Lower lobe of right lung (tissue), 2 donors: ENCODE results near the gene UBA52. TPM values are rescaled to one million over a fixed set of nuclear protein-coding genes. Genes with fewer than 3 reads are reported as not detected.

Experiments
- ATAC-seq, 2 donors: fragments of 200-7000 bp; cut with Tn5 transposase; one replicate each; pipeline ENCODE4 v1.9.1; 2020 to 2022; ENCODE audit warnings: mild to moderate bottlenecking in 2 of 2, moderate library complexity in 2 of 2
- DNase-seq: peaks from one replicate; pipeline ENCODE4 v3.0.0-alpha.2; 2020
- H3K27ac ChIP-seq: fragments of 200-600 bp; one replicate; pipeline ENCODE4 v1.8.0; 2022
- H3K27me3 ChIP-seq: fragments of 200-600 bp; one replicate; pipeline ENCODE4 v1.8.0; 2022; ENCODE audit warnings: low read depth
- H3K36me3 ChIP-seq: fragments of 200-600 bp; one replicate; pipeline ENCODE4 v1.8.0; 2022; ENCODE audit warnings: mild to moderate bottlenecking
- H3K4me1 ChIP-seq: fragments of 200-600 bp; one replicate; pipeline ENCODE4 v1.8.0; 2022
- H3K4me3 ChIP-seq: fragments of 200-600 bp; one replicate; pipeline ENCODE4 v1.8.0; 2022; ENCODE audit warnings: mild to moderate bottlenecking
- H3K9me3 ChIP-seq: fragments of 200-600 bp; one replicate; pipeline ENCODE4 v1.8.0; 2022
- CTCF ChIP-seq: fragments of 200-600 bp; IDR thresholded peaks from one replicate; pipeline ENCODE4 v1.8.0; 2022; ENCODE audit warnings: antibody characterized with exemption, mild to moderate bottlenecking
- intact Hi-C: fragments of 100-400 bp; cut with DNase I; formaldehyde crosslinking; loops from one replicate; pipeline ENCODE4 v1.11.0; 2022
- total RNA-seq: library from RNA; stranded (reverse); fragmentation: NEBNext Ultra II Directional; extraction: Animal tissue kit (Norgen Biotek cat#: 25700); gene quantifications from one replicate; pipeline ENCODE4 v1.2.1, GENCODE V29; 2021
- donor health status: DM: no; HTN: yes; CAD: no; lungs with severe emphysema.

UBA52 gene
- total RNA-seq, 1 donor from 2014 or later, result 884 TPM

- peaks cover 53% of the 10 kb centered on the region for H3K4me1 ChIP-seq
These were observed 35.8 kb downstream of the UBA52 start for GRCh38 chr19:18607226-18608101.

GRCh38 chr19:18608102-18608804 is 36.6 kb downstream of the UBA52 start:
- Histone ChIP-seq H3K36me3 (no peaks in the 10 kb centered on the region), H3K27ac (no peak overlapping the region), H3K4me3 (no peak overlapping the region), H3K9me3 (no peaks in the 10 kb centered on the region), H3K4me1 (peaks cover 60% of the 10 kb centered on the region), H3K27me3 (peaks cover 95% of the 10 kb centered on the region)
- no peak for TF ChIP-seq CTCF
- intact Hi-C loops, result no loop called here
- ATAC-seq (no peak), DNase-seq (no peak)

More at GRCh38 chr19:18607226-18608101, 35.8 kb downstream of the UBA52 start:
- DNase-seq, result no peak
- intact Hi-C loops, result no loop called here
- no peak for ATAC-seq
- no peaks in the 10 kb centered on the region for H3K9me3 ChIP-seq
- H3K4me3 ChIP-seq, result peak overlapping the region; percentile 33
- no peak for TF ChIP-seq CTCF
- no peak overlapping the region for H3K27ac ChIP-seq
- peaks cover 93% of the 10 kb centered on the region for H3K27me3 ChIP-seq
- no peaks in the 10 kb centered on the region for H3K36me3 ChIP-seq

- peaks cover 52% of the 10 kb centered on the region for H3K4me1 ChIP-seq
- no peak overlapping the region for H3K4me3 ChIP-seq
- TF ChIP-seq CTCF, result no peak
- ATAC-seq, result no peak
- no peak overlapping the region for H3K27ac ChIP-seq
- no peaks in the 10 kb centered on the region for H3K36me3 ChIP-seq
- intact Hi-C loops, result no loop called here
- H3K9me3 ChIP-seq, result no peaks in the 10 kb centered on the region
- DNase-seq, result no peak
- H3K27me3 ChIP-seq, result peaks cover 95% of the 10 kb centered on the region
These were observed 37.4 kb downstream of the UBA52 start for GRCh38 chr19:18608805-18609716.

- Histone ChIP-seq H3K27me3 (peaks cover 95% of the 10 kb centered on the region), H3K4me3 (no peak overlapping the region), H3K9me3 (no peaks in the 10 kb centered on the region), H3K4me1 (peaks cover 51% of the 10 kb centered on the region), H3K27ac (no peak overlapping the region), H3K36me3 (no peaks in the 10 kb centered on the region)
- intact Hi-C loops, result no loop called here
- no peak for TF ChIP-seq CTCF
- no peak for DNase-seq
- peak; percentile 28 to 46 for ATAC-seq
These were observed 38.0 kb downstream of the UBA52 start for GRCh38 chr19:18609717-18610051.

- intact Hi-C loops, result no loop called here
- H3K4me3 ChIP-seq, result no peak overlapping the region
- H3K4me1 ChIP-seq, result peaks cover 51% of the 10 kb centered on the region
- H3K36me3 ChIP-seq, result no peaks in the 10 kb centered on the region
- DNase-seq (no peak), ATAC-seq (peak; percentile 11 to 47)
- H3K9me3 ChIP-seq, result no peaks in the 10 kb centered on the region
- TF ChIP-seq CTCF, result no peak
- H3K27ac ChIP-seq, result no peak overlapping the region
- H3K27me3 ChIP-seq, result peaks cover 95% of the 10 kb centered on the region
These were observed 38.5 kb downstream of the UBA52 start for GRCh38 chr19:18610245-18610555.
